Liver (tissue), 9 donors: ENCODE results near the gene IGF2BP1. TPM values are rescaled to one million over a fixed set of nuclear protein-coding genes. Genes with fewer than 3 reads are reported as not detected.
"Not testable (repeated sequence)": the region's sequence is repeated elsewhere in the genome, so short reads cannot be mapped to it uniquely, and the experiment has no call there.

ENCODE experiments used
- DNase-seq: peaks from one replicate; pipeline ENCODE4 v3.0.0-alpha.2; 2017; ENCODE audit warnings: low spot score
- H3K27ac ChIP-seq, 2 donors: one replicate each; pipeline ENCODE4 v1.7.0; 2013; ENCODE audit warnings: inconsistent platforms in 2 of 2, low read length in 2 of 2, control low read depth in 1 of 2, low read depth in 1 of 2, mild to moderate bottlenecking in 1 of 2
- H3K27me3 ChIP-seq, 4 donors: one replicate each; pipeline versions ENCODE4 v1.6.1 to v1.7.0; 2013; ENCODE audit warnings: low read length in 3 of 4, inconsistent platforms in 1 of 4, mild to moderate bottlenecking in 1 of 4, moderate library complexity in 1 of 4; ENCODE audit not compliant: control insufficient read depth in 4 of 4, insufficient read depth in 4 of 4
- H3K36me3 ChIP-seq, 4 donors: one replicate each; pipeline versions ENCODE4 v1.6.1 to v1.7.0; 2013; ENCODE audit warnings: low read length in 3 of 4, mild to moderate bottlenecking in 3 of 4, low read depth in 1 of 4, moderate library complexity in 1 of 4; ENCODE audit not compliant: control insufficient read depth in 4 of 4, insufficient read depth in 3 of 4
- H3K4me1 ChIP-seq, 4 donors: one replicate each; pipeline versions ENCODE4 v1.6.1 to v1.7.0; 2013; ENCODE audit warnings: low read length in 3 of 4, mild to moderate bottlenecking in 3 of 4, moderate library complexity in 1 of 4; ENCODE audit not compliant: control insufficient read depth in 4 of 4, insufficient read depth in 4 of 4
- H3K4me3 ChIP-seq, 3 donors: one replicate each; pipeline versions ENCODE4 v1.6.1 to v1.7.0; 2013; ENCODE audit warnings: low read length in 3 of 3, control low read depth in 1 of 3, low read depth in 1 of 3, mild to moderate bottlenecking in 1 of 3
- H3K9ac ChIP-seq, 2 donors: one replicate each; pipeline ENCODE4 v1.7.0; 2013; ENCODE audit warnings: low read length in 2 of 2, mild to moderate bottlenecking in 2 of 2, moderate library complexity in 2 of 2, control low read depth in 1 of 2, low read depth in 1 of 2
- H3K9me3 ChIP-seq, 4 donors: one replicate each; pipeline versions ENCODE4 v1.6.1 to v1.7.0; 2013; ENCODE audit warnings: low read length in 3 of 4; ENCODE audit not compliant: control insufficient read depth in 4 of 4
- EGR1 ChIP-seq, 2 donors: IDR thresholded peaks; 2 replicates each; pipeline ENCODE4 v1.6.1; 2016 to 2018; ENCODE audit warnings: antibody characterized with exemption in 2 of 2, low read depth in 2 of 2
- FOXA1 ChIP-seq: IDR thresholded peaks from 2 replicates; pipeline ENCODE4 v1.6.1; 2016; ENCODE audit warnings: antibody characterized with exemption
- FOXA2 ChIP-seq: IDR thresholded peaks from 2 replicates; pipeline ENCODE4 v1.6.1; 2016; ENCODE audit warnings: antibody characterized with exemption
- GABPA ChIP-seq, 2 donors: IDR thresholded peaks in 1 of 2; conservative IDR thresholded peaks in 1 of 2; 2 replicates each; pipeline ENCODE4 v1.6.1; 2016; ENCODE audit warnings: antibody characterized with exemption in 2 of 2, mild to moderate bottlenecking in 1 of 2, moderate library complexity in 1 of 2
- HNF4A ChIP-seq, 2 donors: conservative IDR thresholded peaks; 2 replicates each; pipeline ENCODE4 v1.6.1; 2016; ENCODE audit warnings: antibody characterized with exemption in 2 of 2, mild to moderate bottlenecking in 2 of 2
- HNF4G ChIP-seq: IDR thresholded peaks from 2 replicates; pipeline ENCODE4 v1.6.1; 2016; ENCODE audit warnings: antibody characterized with exemption
- JUND ChIP-seq, 2 donors: IDR thresholded peaks; 2 replicates each; pipeline ENCODE4 v1.6.1; 2016; ENCODE audit warnings: antibody characterized with exemption in 2 of 2
- RAD21 ChIP-seq, 2 donors: IDR thresholded peaks; 2 replicates each; pipeline ENCODE4 v1.6.1; 2016; ENCODE audit warnings: antibody characterized with exemption in 2 of 2, mild to moderate bottlenecking in 2 of 2
- RXRA ChIP-seq, 2 donors: IDR thresholded peaks; 2 replicates each; pipeline ENCODE4 v1.6.1; 2017 to 2018; ENCODE audit warnings: antibody characterized with exemption in 2 of 2, mild to moderate bottlenecking in 1 of 2
- SP1 ChIP-seq: IDR thresholded peaks from 2 replicates; pipeline ENCODE4 v1.6.1; 2018; ENCODE audit warnings: antibody characterized with exemption, mild to moderate bottlenecking
- TAF1 ChIP-seq: conservative IDR thresholded peaks from 2 replicates; pipeline ENCODE4 v1.6.1; 2016; ENCODE audit warnings: antibody characterized with exemption, mild to moderate bottlenecking
- YY1 ChIP-seq: IDR thresholded peaks from 2 replicates; pipeline ENCODE4 v1.6.1; 2016; ENCODE audit warnings: antibody characterized with exemption, mild to moderate bottlenecking
- WGBS: extraction: QIAGEN DNeasy Blood & Tissue Kit; methylation state at CpG from one replicate; pipeline ENCODE4 v1.1.7; 2013; 5-methylcytosine and 5-hydroxymethylcytosine counted together
- polyA plus RNA-seq, 2 donors: library from polyadenylated mRNA; stranded (reverse) in 1 of 2; unstranded in 1 of 2; fragments of 200-250 nt in 1 of 2; fragments of >200 nt in 1 of 2; fragmentation: Nextera tagmentation in 1 of 2; extraction: Ambion mirVana in 1 of 2; gene quantifications; one replicate each; pipeline versions ENCODE4 v1.2.1 to v1.2.3, GENCODE V29; 2013 to 2015
- total RNA-seq, 2 donors: library from RNA; depleted of rRNA; stranded (reverse); fragments of >200 nt; gene quantifications; one replicate each; pipeline ENCODE4 v1.2.3, GENCODE V29; 2014
- TF ChIP-seq, protein P1 (sequence below): IDR thresholded peaks from 2 replicates; pipeline ENCODE4 v1.6.1; 2016; ENCODE audit warnings: antibody characterized with exemption, mild to moderate bottlenecking
- TF ChIP-seq, protein P2 (sequence below): fragments of 150-350 bp; IDR thresholded peaks from 2 replicates; pipeline ENCODE4 v1.5.1; 2017; ENCODE audit warnings: improper control_type of control experiment, low read depth, low read length; ENCODE audit not compliant: missing input control
- TF ChIP-seq, protein P3 (sequence below): IDR thresholded peaks from 2 replicates; pipeline ENCODE4 v1.6.1; 2016; ENCODE audit warnings: antibody characterized with exemption
- TF ChIP-seq, protein P4 (sequence below): IDR thresholded peaks from 2 replicates; pipeline ENCODE4 v1.6.1; 2016; ENCODE audit warnings: antibody characterized with exemption
- donor health status: healthy.
- donor health status: healthy.
- donor health status: healthy.
- donor health status: healthy.
- donor health status: healthy.

The IGF2BP1 gene
- total and polyA plus RNA-seq, 4 donors, result 22.6 TPM; not detected in 3

DNA sequence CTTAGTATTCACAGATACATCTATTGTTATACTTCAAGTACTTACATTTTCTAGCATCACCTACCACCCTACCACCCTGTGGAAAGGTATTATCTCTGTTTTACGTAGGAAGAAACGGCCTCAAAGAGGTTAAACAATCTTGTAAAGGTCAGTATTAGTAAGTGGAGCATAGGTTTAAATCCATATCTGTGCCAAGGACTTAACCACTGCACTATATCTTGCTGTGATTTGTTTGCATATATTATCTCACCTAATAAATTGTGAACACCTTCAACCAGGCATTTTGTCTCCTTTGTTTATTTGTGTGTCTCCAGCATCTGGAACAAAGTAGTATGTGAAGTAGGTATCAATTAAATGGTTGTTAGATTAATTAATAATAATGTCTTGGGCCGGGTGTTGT lies 27.3 kb downstream of the IGF2BP1 start:
- Histone ChIP-seq H3K9me3 (no peaks in the 10 kb centered on the region), H3K27me3 (peaks cover 0 to 3% (median 0%) of the 10 kb centered on the region in 4 donors), H3K4me3 (no peak overlapping the region), H3K4me1 (no peaks in the 10 kb centered on the region), H3K9ac (no peak overlapping the region), H3K27ac (no peak overlapping the region), H3K36me3 (no peaks in the 10 kb centered on the region)
- no peak for DNase-seq
- TF ChIP-seq, protein P1, sequence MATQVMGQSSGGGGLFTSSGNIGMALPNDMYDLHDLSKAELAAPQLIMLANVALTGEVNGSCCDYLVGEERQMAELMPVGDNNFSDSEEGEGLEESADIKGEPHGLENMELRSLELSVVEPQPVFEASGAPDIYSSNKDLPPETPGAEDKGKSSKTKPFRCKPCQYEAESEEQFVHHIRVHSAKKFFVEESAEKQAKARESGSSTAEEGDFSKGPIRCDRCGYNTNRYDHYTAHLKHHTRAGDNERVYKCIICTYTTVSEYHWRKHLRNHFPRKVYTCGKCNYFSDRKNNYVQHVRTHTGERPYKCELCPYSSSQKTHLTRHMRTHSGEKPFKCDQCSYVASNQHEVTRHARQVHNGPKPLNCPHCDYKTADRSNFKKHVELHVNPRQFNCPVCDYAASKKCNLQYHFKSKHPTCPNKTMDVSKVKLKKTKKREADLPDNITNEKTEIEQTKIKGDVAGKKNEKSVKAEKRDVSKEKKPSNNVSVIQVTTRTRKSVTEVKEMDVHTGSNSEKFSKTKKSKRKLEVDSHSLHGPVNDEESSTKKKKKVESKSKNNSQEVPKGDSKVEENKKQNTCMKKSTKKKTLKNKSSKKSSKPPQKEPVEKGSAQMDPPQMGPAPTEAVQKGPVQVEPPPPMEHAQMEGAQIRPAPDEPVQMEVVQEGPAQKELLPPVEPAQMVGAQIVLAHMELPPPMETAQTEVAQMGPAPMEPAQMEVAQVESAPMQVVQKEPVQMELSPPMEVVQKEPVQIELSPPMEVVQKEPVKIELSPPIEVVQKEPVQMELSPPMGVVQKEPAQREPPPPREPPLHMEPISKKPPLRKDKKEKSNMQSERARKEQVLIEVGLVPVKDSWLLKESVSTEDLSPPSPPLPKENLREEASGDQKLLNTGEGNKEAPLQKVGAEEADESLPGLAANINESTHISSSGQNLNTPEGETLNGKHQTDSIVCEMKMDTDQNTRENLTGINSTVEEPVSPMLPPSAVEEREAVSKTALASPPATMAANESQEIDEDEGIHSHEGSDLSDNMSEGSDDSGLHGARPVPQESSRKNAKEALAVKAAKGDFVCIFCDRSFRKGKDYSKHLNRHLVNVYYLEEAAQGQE, result no peak
- TF ChIP-seq HNF4A (conservative IDR thresholded peaks at IDR 0.05) (no peak), TAF1 (no peak), FOXA1 (no peak), YY1 (no peak), GABPA (IDR thresholded peaks at IDR 0.05 in 1 of 2, conservative IDR thresholded peaks at IDR 0.05 in 1 of 2) (no peak), EGR1 (IDR thresholded peaks at IDR 0.05; ENCODE audit: low read depth in 2 of 2) (no peak), FOXA2 (no peak), RXRA (IDR thresholded peaks at IDR 0.05) (no peak), RAD21 (IDR thresholded peaks at IDR 0.05) (no peak), HNF4G (no peak), JUND (IDR thresholded peaks at IDR 0.05) (no peak), SP1 (no peak)
- TF ChIP-seq, protein P2, sequence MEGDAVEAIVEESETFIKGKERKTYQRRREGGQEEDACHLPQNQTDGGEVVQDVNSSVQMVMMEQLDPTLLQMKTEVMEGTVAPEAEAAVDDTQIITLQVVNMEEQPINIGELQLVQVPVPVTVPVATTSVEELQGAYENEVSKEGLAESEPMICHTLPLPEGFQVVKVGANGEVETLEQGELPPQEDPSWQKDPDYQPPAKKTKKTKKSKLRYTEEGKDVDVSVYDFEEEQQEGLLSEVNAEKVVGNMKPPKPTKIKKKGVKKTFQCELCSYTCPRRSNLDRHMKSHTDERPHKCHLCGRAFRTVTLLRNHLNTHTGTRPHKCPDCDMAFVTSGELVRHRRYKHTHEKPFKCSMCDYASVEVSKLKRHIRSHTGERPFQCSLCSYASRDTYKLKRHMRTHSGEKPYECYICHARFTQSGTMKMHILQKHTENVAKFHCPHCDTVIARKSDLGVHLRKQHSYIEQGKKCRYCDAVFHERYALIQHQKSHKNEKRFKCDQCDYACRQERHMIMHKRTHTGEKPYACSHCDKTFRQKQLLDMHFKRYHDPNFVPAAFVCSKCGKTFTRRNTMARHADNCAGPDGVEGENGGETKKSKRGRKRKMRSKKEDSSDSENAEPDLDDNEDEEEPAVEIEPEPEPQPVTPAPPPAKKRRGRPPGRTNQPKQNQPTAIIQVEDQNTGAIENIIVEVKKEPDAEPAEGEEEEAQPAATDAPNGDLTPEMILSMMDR, result no peak
- TF ChIP-seq, protein P3, sequence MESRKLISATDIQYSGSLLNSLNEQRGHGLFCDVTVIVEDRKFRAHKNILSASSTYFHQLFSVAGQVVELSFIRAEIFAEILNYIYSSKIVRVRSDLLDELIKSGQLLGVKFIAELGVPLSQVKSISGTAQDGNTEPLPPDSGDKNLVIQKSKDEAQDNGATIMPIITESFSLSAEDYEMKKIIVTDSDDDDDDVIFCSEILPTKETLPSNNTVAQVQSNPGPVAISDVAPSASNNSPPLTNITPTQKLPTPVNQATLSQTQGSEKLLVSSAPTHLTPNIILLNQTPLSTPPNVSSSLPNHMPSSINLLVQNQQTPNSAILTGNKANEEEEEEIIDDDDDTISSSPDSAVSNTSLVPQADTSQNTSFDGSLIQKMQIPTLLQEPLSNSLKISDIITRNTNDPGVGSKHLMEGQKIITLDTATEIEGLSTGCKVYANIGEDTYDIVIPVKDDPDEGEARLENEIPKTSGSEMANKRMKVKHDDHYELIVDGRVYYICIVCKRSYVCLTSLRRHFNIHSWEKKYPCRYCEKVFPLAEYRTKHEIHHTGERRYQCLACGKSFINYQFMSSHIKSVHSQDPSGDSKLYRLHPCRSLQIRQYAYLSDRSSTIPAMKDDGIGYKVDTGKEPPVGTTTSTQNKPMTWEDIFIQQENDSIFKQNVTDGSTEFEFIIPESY, result no peak
- TF ChIP-seq, protein P4, sequence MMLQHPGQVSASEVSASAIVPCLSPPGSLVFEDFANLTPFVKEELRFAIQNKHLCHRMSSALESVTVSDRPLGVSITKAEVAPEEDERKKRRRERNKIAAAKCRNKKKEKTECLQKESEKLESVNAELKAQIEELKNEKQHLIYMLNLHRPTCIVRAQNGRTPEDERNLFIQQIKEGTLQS, result no peak
- WGBS, result 75% methylated on average over 3 of the region's 3 CpGs

DNA sequence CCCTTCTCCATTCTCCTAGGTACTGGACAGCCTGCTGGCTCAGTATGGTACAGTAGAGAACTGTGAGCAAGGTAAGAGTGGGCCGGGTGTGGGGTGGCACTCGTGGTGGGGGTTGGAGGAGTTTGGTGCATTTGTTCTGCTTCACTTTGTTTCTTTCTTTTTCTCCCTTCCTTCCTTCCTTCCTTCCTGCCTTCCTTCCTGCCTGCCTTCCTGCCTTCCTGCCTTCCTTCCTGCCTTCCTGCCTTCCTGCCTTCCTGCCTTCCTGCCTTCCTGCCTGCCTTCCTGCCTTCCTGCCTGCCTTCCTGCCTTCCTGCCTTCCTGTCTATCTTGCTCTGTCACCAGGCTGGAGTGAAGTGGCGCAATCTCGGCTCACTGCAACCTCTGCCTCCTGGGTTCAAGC lies 29.3 kb downstream of the IGF2BP1 start:
- H3K9me3 ChIP-seq, H3K27me3 ChIP-seq, H3K36me3 ChIP-seq, H3K9ac ChIP-seq, H3K4me1 ChIP-seq, H3K27ac ChIP-seq, DNase-seq, H3K4me3 ChIP-seq: not testable (repeated sequence)
- 82% methylated on average over 4 of the region's 4 CpGs for WGBS
